Stimulated activated CD4-positive, alpha-beta T cell treated with anti-CD3 and anti-CD28 coated beads, Interleukin-1b, Interleukin-23, amount 100 ng/mL, for 4 hours (primary cell): Measurements from ENCODE around the gene CLK2.
"Not testable (repeated sequence)": the region's sequence is repeated elsewhere in the genome, so short reads cannot be mapped to it uniquely, and the experiment has no call there.

Experiments
- DNase-seq, 2 donors: peaks; one replicate each; pipeline ENCODE4 v3.0.0-alpha.2; 2020; ENCODE audit warnings: low read depth in 2 of 2

CLK2 gene

GRCh38 chr1:155242805-155243358 is 30.4 kb downstream of the CLK2 start:
- DNase-seq, result no peak

- no peak for DNase-seq
These were observed 31.5 kb downstream of the CLK2 start for GRCh38 chr1:155241841-155242264.

DNA sequence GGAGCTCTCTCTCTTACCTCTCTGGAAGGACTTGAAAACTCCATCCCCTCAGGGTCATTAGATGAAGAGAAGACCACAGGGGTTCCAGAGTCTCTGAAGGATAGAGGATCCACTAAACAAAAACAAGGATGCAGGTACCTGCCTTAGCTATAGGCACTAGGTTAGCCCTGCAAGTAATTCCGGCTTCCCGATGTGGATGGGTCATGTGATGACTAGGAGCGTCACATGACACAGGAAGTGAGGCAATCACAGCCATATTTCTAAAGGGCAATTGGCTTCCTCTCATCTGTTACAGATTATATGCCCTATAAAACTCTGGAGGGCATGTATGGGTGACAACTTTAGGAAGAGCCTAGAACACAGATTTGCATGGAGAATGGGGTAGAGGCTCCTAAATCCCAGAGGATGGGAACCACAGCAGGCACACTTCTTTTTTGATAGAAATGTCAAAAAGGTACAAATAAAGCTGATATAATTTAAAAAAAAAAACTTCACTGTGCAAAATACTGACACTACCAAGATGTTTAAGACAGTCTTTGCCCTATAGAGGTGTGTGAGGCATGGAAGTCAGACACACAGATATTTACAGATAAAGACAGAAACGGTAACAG is 32.1 kb downstream of the CLK2 start:
- peak; percentile 17 to 48 for DNase-seq

DNA sequence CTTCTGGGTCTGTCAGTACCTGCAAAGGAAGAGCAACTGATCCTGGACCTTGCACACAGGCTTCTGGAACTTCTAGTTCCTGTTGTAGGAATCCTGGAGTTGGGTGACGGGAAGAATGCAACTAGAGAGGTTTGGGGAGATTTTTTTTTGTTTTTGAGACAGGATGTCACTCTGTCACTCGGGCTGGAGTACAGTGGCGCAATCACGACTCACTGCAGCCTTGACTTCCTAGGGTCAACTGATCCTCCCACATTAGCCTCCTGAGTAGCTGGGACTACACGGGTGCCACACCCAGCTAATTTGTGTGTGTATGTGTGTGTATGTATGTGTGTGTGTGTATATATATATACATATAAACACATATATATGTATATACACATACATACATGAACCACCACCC is 36.9 kb downstream of the CLK2 start:
- no peak for DNase-seq

DNA sequence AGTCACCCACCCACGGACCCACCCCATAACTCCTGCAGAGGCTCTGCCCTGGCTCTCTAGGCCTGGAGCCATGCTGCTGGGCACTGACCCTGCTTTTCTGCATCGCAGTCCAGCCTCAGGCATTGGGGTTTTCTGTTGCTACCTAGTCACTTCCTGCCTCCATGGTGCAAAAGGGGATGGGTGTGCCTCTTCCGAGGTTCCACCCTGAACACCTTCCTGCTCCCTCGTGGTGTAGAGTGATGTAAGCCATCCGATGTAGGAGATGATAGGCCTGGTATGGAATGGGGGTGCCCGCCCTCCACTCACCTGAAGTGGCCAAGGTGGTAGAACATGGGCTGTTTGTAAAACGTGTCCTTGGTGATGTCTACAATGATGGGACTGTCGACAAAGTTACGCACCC is 37.9 kb downstream of the CLK2 start:
- not testable (repeated sequence) for DNase-seq

GRCh38 chr1:155233502-155233901 is 39.8 kb downstream of the CLK2 start:
- not testable (repeated sequence) for DNase-seq

GRCh38 chr1:155232001-155232978 is 41.0 kb downstream of the CLK2 start:
- not testable (repeated sequence) for DNase-seq

DNA sequence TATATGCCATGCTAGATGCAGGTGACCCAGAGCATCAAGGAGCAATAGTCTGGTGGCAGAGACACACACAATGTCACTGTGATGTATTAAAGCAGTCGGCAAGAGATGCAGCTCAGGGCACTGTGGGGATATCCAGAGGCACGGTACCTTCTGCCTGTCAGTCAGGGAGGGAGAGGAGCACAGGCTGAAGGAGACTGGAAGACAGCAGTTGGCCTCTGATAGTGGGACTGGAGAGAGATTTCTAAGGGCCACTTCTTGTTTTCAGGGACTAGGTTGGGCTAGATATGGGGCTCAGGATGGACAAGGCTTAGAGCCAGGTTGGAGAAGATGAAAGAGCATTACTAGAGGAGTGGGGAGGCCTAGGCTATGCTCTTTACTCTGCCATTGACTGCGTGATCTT is 42.0 kb downstream of the CLK2 start:
- not testable (repeated sequence) for DNase-seq

GRCh38 chr1:155228096-155228427 is 45.2 kb downstream of the CLK2 start:
- DNase-seq, result no peak

DNA sequence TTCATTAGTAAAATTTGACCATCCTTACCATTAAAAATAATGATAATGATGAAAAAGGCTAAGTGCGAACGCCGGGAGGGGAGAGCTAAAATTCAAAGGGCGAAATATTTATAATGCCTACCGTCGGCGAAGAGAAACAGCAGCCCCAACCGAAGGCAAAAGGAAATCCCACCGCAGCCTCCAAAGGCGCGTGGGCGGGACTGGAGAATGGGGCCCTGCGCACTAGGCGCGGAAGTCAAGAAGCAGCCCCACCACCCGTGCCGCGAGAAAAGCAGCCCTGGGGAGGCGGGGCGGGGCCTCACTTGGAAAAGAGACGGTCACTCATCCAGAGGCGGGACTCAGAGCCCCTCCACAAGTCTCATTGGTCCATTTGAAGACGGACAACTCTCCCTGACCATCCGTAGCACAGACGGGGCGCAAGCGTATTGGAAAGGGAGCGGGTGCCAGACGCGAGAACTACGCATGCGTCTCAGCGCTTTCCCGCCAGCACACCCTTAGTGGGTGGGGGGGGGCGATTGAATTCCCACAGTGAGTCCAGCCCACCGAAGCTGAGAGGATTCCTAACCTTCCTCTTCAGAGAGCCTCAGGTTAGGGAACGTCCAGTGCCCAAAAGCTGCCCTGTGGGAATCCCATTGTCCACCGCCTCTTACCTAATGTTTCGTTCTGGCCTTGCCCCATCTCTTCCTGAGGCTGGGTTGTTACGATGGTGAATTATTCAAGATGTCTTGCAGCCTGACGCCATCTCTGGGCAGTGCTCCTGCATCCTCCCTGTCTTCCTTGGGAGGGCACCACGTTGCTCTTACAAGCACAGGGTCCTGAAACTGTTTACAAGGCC is 45.8 kb downstream of the CLK2 start:
- peak; percentile 98 to 100 for DNase-seq

GRCh38 chr1:155226910-155227260 is 46.4 kb downstream of the CLK2 start:
- peak in 1 of 2 donors; percentile 34 for DNase-seq

GRCh38 chr1:155226188-155226909 is 47.0 kb downstream of the CLK2 start:
- DNase-seq, result peak; percentile 74 to 91

DNA sequence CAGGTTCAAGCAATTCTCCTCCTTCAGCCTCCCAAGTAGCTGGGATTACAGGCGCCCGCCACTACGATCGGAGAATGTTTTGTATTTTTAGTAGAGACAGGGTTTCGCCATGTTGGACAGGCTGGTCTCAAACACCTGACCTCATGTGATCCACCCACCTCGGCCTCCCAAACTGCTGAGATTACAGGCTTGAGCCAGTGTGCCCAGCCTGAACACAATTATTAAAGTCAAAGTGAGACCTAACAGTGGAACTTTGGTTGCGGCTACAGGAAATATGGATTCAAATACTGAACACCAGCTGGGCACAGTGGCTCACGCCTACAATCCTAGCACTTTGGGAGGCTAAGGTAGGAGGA is 47.9 kb downstream of the CLK2 start:
- not testable (repeated sequence) for DNase-seq

DNA sequence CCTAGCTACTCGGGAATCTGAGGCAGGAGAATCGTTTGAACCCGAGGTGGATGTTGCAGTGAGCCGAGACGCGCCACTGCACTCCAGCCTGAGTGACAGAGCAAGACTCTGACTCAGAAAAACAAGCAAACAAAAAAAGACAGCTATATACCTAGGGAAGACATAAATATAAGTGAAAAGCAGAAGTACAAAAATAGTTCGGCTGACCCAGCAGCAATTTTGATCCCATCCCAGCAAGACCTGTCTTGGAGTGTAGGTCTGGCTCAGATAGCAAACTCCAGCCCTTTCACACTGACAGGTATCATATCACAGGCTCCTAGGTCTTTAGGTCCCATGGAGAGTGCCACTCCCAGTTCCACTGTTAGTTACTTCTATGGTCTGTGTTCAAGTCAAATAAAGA is 50.3 kb downstream of the CLK2 start:
- no peak for DNase-seq

DNA sequence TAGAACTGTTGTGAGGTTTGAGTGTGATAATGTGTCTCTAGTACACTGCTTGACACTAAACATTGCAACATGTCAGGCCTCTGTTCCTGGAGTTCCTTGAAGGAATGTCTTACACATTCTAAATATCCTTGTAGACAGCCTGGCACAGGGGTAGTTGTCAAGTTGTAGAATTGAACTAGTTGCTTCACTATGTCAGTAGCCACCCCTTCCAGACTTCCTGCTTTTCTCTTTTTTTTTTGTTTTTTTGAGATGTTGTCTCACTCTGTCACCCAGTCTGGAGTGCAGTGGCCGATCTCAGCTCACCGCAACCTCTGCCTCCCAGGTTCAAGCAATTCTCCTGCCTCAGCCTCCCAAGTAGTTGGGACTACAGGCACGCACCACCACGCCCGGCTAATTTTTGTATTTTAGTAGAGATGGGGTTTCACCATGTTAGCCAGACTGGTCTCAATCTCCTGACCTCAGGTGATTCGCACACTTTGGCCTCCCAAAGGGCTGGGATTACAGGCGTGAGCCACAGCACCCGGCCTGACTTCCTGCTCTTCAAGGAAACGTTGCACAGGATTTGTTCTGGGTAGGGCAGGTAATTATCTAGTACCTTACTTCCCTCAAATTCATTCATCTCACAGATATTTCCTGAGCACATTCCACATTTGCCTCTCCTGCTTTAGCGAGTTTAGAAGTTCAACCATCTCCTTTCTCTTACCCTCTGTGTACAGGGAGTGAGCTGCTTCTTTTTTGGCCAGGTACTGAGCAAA is 52.9 kb downstream of the CLK2 start:
- DNase-seq, result not testable (repeated sequence)

- no peak for DNase-seq
These were observed 53.7 kb downstream of the CLK2 start for GRCh38 chr1:155219592-155220031.

GRCh38 chr1:155218854-155219591 is 54.3 kb downstream of the CLK2 start:
- no peak for DNase-seq

DNA sequence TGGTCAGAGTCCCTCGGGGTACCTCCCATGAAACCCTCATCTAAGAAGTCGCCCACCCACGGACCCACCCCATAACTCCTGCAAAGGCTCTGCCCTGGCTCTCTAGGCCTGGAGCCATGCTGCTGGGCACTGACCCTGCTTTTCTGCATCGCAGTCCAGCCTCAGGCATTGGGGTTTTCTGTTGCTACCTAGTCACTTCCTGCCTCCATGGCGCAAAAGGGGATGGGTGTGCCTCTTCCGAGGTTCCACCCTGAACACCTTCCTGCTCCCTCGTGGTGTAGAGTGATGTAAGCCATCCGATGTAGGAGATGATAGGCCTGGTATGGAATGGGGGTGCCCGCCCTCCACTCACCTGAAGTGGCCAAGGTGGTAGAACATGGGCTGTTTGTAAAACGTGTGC is 58.6 kb downstream of the CLK2 start:
- not testable (repeated sequence) for DNase-seq
